Measurements from ENCODE around the gene EPHA6. TPM values are rescaled to one million over a fixed set of nuclear protein-coding genes. Genes with fewer than 3 reads are reported as not detected.

Gene EPHA6
- total and polyA plus RNA-seq, 2 donors (not counting 1 experiment from before 2014, with no cell fraction given): not detected

- H2AFZ ChIP-seq (ENCODE audit: insufficient read depth, low read depth, low read length, poor library complexity, severe bottlenecking): no peak overlapping the region
- TF ChIP-seq CTCF (IDR thresholded peaks at IDR 0.05): no peak
- TF ChIP-seq EZH2 (IDR thresholded peaks at IDR 0.05; ENCODE audit: borderline replicate concordance, insufficient read depth, low read depth, low read length, poor library complexity, severe bottlenecking): no peak
- no peaks in the 10 kb centered on the region for H3K79me2 ChIP-seq (ENCODE audit: control insufficient read depth, insufficient read depth, low read length)
- H3K9me3 ChIP-seq (ENCODE audit: control extremely low read depth in 1 of 3, control insufficient read depth in 2 of 3, insufficient read depth in 1 of 3, low read length in 2 of 3): peaks cover 0 to 7% (median 0%) of the 10 kb centered on the region in 3 donors
- H3K4me3 ChIP-seq (ENCODE audit: control extremely low read depth in 1 of 5, extremely low read depth in 1 of 5, insufficient read depth in 1 of 5, low read depth in 2 of 5, low read length in 4 of 5): no peak overlapping the region
- CTCF ChIA-PET: no interaction called here
- H4K20me1 ChIP-seq (ENCODE audit: control insufficient read depth, insufficient read depth, low read length, poor library complexity, severe bottlenecking): no peaks in the 10 kb centered on the region
- Mint-ChIP-seq H3K27ac (no peak overlapping the region), H3K4me3 (no peak overlapping the region), H3K9me3 (ENCODE audit: insufficient read depth) (no peaks in the 10 kb centered on the region), H3K4me1 (no peaks in the 10 kb centered on the region), H3K27me3 (peaks cover 12% of the 10 kb centered on the region)
- no peak overlapping the region for H3K4me2 ChIP-seq (replicated peaks; ENCODE audit: low read depth, low read length, poor library complexity, severe bottlenecking)
- ATAC-seq (ENCODE audit: low read depth): no peak
- 90% methylated on average over 2 of the region's 3 CpGs for WGBS (ENCODE audit: insufficient coverage)
- no peak overlapping the region for H3K9ac ChIP-seq (ENCODE audit: low read length)
- POLR2A ChIA-PET: no interaction called here
- no peak overlapping the region for H3K27ac ChIP-seq (ENCODE audit: low read length in 2 of 2)
- intact Hi-C loops (cut with micrococcal nuclease): no loop called here
- no peaks in the 10 kb centered on the region for H3K36me3 ChIP-seq (replicated peaks in 1 of 2; ENCODE audit: control extremely low read depth in 1 of 2, control insufficient read depth in 1 of 2, extremely low read depth in 1 of 2, insufficient read depth in 2 of 2, low read length in 1 of 2)
- no peak for DNase-seq
- H3K27me3 ChIP-seq (replicated peaks in 1 of 4; ENCODE audit: control extremely low read depth in 1 of 4, control insufficient read depth in 3 of 4, insufficient read depth in 4 of 4, low read length in 3 of 4): no peaks in the 10 kb centered on the region
- H3K4me1 ChIP-seq (ENCODE audit: control insufficient read depth in 2 of 2, insufficient read depth in 2 of 2, low read length in 2 of 2): no peaks in the 10 kb centered on the region
These were observed 898.5 kb downstream of the EPHA6 start for GRCh38 chr3:97712919-97713318.

DNA sequence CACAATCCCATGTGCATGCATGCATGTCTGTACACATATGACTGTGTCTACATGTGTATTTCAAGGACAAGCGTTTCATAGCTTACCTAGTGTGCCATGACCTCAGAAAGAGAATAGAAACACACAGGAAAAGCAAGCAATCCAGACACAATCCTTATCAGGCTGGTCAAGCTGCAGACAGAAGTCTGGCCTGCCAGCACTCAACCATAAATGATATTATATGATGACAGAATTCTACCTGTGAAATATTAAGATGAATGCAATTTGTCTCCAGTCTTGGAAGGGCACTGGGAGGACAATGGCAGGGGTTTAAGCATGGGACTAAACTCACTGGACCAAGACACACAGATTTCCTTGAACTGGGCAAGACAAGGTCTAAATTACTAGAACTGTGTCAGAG is 899.2 kb downstream of the EPHA6 start:
- WGBS (ENCODE audit: insufficient coverage): 67% methylated on average over 1 of the region's 1 CpG

More for the DNA sequence above, 899.2 kb downstream of the EPHA6 start:
- no peaks in the 10 kb centered on the region for H3K4me1 ChIP-seq (ENCODE audit: control insufficient read depth in 2 of 2, insufficient read depth in 2 of 2, low read length in 2 of 2)
- H4K20me1 ChIP-seq (ENCODE audit: control insufficient read depth, insufficient read depth, low read length, poor library complexity, severe bottlenecking): no peaks in the 10 kb centered on the region
- POLR2A ChIA-PET: no interaction called here
- no peaks in the 10 kb centered on the region for H3K27me3 ChIP-seq (replicated peaks in 1 of 4; ENCODE audit: control extremely low read depth in 1 of 4, control insufficient read depth in 3 of 4, insufficient read depth in 4 of 4, low read length in 3 of 4)
- no peaks in the 10 kb centered on the region for H3K4me1 Mint-ChIP-seq
- no peaks in the 10 kb centered on the region for H3K36me3 ChIP-seq (replicated peaks in 1 of 2; ENCODE audit: control extremely low read depth in 1 of 2, control insufficient read depth in 1 of 2, extremely low read depth in 1 of 2, insufficient read depth in 2 of 2, low read length in 1 of 2)
- CTCF ChIA-PET: no interaction called here
- H3K27me3 Mint-ChIP-seq: peaks cover 12% of the 10 kb centered on the region
- H3K4me3 Mint-ChIP-seq: no peak overlapping the region
- H3K9ac ChIP-seq (ENCODE audit: low read length): no peak overlapping the region
- TF ChIP-seq EZH2 (IDR thresholded peaks at IDR 0.05; ENCODE audit: borderline replicate concordance, insufficient read depth, low read depth, low read length, poor library complexity, severe bottlenecking) (no peak), CTCF (IDR thresholded peaks at IDR 0.05) (no peak)
- DNase-seq (no peak), ATAC-seq (ENCODE audit: low read depth) (no peak)
- H3K9me3 Mint-ChIP-seq (ENCODE audit: insufficient read depth): no peaks in the 10 kb centered on the region
- intact Hi-C loops (cut with micrococcal nuclease): no loop called here
- peaks cover 0 to 5% (median 0%) of the 10 kb centered on the region in 3 donors for H3K9me3 ChIP-seq (ENCODE audit: control extremely low read depth in 1 of 3, control insufficient read depth in 2 of 3, insufficient read depth in 1 of 3, low read length in 2 of 3)
- H2AFZ ChIP-seq (ENCODE audit: insufficient read depth, low read depth, low read length, poor library complexity, severe bottlenecking): no peak overlapping the region
- H3K27ac Mint-ChIP-seq: no peak overlapping the region
- H3K79me2 ChIP-seq (ENCODE audit: control insufficient read depth, insufficient read depth, low read length): no peaks in the 10 kb centered on the region
- no peak overlapping the region for H3K4me2 ChIP-seq (replicated peaks; ENCODE audit: low read depth, low read length, poor library complexity, severe bottlenecking)
- no peak overlapping the region for H3K4me3 ChIP-seq (ENCODE audit: control extremely low read depth in 1 of 5, extremely low read depth in 1 of 5, insufficient read depth in 1 of 5, low read depth in 2 of 5, low read length in 4 of 5)
- H3K27ac ChIP-seq (ENCODE audit: low read length in 2 of 2): no peak overlapping the region

Measured in B cell (primary cell).